ENCODE results near the gene GPR176.

Gene GPR176

DNA sequence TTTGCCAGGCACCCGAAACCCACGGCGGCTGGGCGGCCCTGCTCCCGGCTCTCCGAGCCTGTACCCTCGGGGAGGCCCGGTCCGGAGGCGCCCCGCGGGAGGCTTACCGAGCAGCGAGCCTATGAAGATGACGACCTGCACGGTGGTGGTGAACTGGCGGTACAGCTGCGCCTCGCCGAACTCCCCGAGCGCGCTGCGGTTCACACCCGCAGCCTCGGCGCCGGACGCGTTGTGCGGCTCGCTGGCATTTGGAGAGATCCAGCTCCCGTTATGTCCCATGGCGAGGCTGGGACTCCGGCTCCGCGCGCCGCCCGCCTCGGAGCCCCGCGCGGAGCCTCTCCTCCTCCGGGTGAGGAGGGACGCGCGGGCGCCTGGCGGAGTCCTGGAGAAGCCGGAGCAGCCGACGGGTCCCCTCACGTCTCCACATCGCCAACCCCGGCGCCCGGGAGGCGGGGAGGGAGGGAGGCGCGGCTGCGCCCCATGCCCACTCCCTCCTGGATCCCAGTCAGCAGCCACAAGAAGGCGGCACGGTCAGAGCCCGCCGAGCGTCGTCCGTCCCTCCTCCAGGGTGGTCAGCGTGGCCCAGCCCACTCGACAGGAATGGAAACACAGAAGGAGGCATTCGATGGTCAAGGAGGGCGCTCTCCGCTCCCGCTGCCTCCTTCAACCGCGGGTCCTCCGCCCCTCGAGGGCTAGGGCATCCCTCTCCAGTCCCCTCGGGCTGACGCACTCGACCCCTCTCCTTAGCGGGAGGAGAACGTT, at the start of gene GPR176:
GPR176 (minus strand) TSS at position 519 of the 762 bp plus-strand sequence; CDS start at position 279, 240 bp downstream.
- no peak for DNase-seq (ENCODE audit: low read depth in 2 of 2)

DNA sequence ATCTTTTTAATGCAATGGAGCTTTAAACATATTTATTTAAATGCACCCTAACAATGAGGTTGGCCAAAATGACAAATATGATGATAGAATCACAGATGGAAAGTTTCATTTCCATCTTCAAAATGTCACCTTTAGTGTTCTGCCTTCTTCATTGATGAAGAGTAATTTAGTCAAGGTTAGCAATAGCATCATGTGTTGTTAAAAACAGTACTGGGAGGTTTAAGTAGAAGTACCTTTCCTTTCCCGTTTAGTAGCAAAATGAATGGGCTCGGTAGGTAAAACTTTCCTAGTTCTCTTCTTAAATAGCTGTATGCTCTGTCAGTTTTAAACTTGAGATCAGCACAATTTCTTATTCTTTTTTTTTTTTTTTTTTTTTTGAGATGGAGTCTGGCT, 48.9 kb upstream of the GPR176 start:
- DNase-seq (ENCODE audit: low read depth in 2 of 2) = no peak

GRCh38 chr15:39968273-39969001, 48.4 kb upstream of the GPR176 start:
- DNase-seq (ENCODE audit: low read depth in 2 of 2) = no peak

- DNase-seq (ENCODE audit: low read depth in 2 of 2) = no peak
Measured at GRCh38 chr15:39966521-39966920, 46.5 kb upstream of the GPR176 start.

DNA sequence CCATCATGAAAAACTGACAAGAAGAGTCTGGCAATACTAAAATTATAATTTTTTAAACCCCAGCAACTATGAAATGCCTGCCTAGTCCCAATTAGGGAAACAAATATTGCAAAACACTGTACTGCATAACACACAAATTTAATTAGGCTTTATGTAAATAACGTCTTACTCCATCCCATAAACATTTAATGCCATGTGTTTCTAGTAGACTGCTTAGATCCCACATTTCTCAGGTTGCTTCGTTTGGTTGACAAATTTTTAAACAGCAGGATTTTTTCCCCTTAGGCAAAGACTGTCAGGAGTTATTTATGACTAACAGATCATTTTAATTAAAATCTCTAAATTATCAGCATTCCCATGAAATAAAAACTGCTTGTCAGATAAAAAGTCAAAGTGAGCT, 43.7 kb upstream of the GPR176 start:
- DNase-seq (ENCODE audit: low read depth in 2 of 2) = no peak

DNA sequence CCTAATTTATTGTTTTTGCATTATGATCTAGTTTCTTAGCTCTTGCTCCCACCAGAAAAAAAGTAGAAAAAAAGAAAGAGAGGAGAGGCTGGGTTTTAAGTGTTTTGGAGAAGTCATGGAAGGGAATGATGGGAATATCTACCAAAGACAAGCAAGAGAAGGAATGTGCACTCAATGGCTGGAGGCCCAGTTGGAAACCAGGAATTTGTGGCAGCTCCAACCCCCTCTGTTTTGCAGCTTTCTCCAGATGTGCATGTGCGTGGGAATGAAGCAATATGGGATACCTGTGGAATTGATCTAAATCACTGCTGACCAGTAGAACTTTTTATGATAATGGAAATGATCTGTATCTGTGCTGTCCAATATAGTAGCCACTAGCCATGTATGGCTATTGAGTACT, 41.0 kb upstream of the GPR176 start:
- DNase-seq (ENCODE audit: low read depth in 2 of 2) = no peak

GRCh38 chr15:39960411-39960810, 40.3 kb upstream of the GPR176 start:
- no peak for DNase-seq (ENCODE audit: low read depth in 2 of 2)

DNA sequence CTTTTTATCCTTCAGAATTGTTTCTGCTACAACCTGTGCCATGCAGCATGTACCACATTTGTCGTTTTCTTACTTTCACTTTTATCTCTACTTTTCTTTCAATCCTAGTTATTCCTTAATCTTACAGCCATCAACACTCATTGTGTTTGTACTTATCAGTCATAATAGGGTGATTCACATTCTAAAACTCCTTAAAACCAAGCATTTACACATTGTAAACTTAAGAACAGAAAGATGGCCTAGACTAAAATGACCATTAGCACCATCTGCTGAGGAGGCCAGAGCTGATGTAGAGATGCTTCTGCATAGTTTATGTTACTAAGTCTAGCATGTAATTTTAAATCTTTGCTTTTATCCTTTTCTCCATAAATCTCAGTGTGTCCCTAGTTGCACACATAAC, 39.3 kb upstream of the GPR176 start:
- no peak for DNase-seq (ENCODE audit: low read depth in 2 of 2)

DNA sequence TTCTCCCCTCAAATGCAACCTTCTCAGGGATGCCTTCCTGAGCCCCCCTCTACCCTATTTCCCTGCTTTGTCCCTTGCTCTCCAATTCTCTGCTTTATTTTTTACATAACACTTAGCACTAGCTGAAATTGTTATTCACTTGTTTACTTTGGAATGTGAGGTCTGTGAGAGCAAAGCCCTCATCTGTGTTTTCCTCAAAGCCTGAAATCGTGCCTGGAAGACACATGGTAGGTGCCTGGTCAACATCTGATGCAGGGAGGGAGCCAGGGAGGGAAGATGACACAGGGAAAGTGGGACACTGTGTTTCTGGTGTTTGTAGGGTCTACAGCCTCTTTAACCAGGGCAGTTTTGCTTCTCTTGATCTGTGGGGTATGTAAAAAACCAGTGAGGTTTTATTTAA, 37.4 kb upstream of the GPR176 start:
- DNase-seq (ENCODE audit: low read depth in 2 of 2) = no peak

DNA sequence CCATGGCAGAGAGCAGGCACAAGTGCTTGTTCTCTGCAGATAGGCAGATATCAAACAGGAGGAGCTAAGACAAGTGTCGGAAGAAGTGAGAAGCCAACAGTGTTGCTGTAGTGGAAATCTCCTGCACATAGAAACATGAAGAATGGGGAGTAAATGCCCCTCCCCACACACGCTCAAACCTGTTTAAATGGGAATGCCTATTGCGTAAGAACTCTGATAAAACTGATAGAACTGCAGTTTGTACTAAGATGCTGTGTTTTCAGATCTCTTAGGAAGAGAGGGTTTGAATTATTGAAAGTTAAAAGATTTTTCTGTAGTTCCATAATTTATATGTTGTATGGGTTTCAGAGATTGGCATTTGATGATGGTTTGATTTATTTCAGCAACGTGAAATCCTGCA, 33.5 kb upstream of the GPR176 start:
- no peak for DNase-seq (ENCODE audit: low read depth in 2 of 2)

DNA sequence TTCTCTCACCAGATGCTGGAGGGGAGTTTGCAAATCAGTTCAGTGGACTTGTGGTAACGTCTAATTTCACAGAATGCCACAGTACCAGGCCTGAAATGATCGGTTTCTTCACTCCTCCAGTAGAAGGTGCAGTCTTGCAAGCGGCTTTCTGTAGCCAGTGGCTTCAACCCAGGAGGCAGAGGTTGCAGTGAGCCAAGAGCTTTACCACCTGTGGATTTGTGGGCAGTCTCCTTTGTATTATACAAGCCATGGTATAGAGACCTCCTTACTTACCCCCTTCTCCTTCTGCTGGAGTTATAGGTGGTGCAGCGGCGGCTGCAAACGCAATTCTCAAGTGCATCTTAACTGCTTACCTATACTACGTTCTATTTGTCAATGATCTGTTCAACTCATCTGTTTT, 31.5 kb upstream of the GPR176 start:
- no peak for DNase-seq (ENCODE audit: low read depth in 2 of 2)

GRCh38 chr15:39948817-39949216, 28.8 kb upstream of the GPR176 start:
- DNase-seq (ENCODE audit: low read depth in 2 of 2) = no peak

- DNase-seq (ENCODE audit: low read depth in 2 of 2) = no peak
Measured at GRCh38 chr15:39947401-39948197, 27.5 kb upstream of the GPR176 start.

DNA sequence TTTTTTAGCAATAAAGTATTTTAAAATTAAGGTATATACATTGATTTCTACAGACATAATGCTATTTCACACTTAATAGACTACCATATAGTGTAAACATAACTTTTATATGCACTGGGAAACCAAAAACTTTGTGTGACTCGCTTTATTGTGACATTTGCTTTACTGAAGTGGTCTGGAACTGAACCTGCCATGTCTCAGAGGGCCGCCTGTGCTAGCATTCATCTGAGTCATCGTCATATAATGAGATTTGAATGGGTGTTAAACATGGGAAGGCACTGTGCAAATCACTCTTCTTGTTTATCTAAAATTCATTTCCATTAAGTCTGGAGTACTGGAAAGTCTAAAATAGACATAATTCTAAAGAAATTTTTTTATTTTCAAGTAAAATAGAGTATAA, 26.8 kb upstream of the GPR176 start:
- no peak for DNase-seq (ENCODE audit: low read depth in 2 of 2)

GRCh38 chr15:39944726-39945125, 24.7 kb upstream of the GPR176 start:
- no peak for DNase-seq (ENCODE audit: low read depth in 2 of 2)

GRCh38 chr15:39942753-39943150, 22.7 kb upstream of the GPR176 start:
- DNase-seq (ENCODE audit: low read depth in 2 of 2) = no peak

DNA sequence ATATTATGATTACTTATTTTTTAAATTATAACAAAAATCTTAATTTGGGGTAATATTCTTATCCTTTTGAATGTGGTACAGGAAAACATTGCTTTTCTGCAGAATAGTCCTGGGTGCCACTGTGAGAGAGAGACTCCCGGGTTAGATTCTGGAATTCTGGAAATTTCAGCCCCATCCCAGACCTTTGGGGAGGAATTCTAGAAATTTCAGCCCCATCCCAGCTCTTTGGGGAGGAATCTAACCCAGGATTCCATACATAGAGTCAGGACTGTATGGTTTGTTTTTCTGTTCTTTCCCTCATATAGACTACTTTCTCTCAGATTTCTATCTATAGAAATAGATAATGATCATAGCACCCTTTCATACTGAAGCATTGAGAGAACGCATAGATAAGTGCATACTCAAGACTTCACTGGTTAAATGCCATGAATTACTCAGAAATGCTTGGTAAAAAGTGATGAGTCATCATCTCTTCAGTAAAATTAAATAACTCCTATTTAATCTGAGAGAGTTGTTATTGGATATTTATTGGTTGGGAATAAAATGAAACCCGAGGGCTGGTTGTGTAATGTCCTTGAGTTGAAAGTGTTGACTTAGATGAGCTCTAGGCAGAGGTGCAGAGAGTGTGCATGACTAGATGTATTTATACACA, 22.2 kb upstream of the GPR176 start:
- DNase-seq (ENCODE audit: low read depth in 2 of 2) = no peak

GRCh38 chr15:39939487-39940452, 19.7 kb upstream of the GPR176 start:
- DNase-seq (ENCODE audit: low read depth in 2 of 2) = no peak

DNA sequence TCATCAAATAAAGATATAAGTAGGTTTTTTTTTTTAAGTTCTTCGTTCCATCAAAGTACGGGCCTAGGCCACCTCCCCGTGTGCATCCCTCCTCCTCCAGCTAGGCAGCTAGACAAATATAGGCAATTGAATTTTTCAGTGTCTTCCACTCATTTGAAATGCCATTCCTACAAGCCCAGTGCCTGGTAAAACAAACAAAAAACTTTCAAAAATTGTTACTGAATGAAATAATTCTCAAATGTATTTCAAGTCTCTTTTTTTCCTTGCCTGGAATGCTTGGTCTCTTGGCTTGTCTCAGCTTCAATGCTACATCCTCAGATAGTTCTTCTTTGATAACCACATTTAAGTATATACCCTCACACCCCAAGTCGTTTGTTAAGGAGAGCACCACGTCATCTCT, 17.6 kb upstream of the GPR176 start:
- DNase-seq (ENCODE audit: low read depth in 2 of 2) = no peak

DNA sequence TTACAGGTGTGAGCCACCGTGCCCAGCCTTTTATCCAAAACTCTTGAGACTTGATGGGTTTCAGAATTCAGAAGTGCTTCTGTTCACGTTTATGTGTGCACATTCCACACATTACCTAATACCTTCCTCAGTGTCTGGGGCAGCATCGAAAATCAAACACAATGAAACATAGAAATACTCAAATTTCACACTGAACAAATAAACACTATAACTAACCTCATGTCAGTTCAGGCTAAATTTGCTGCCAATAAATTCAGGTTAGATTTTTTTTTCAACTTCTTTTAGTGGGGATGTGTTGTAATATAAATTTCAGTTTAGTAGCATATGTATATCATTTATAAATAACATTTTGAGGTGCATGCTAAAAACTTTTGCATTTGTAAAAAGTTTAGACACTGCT, 16.6 kb upstream of the GPR176 start:
- DNase-seq (ENCODE audit: low read depth in 2 of 2) = no peak

GRCh38 chr15:39936187-39936586, 16.1 kb upstream of the GPR176 start:
- DNase-seq (ENCODE audit: low read depth in 2 of 2) = no peak
